ENCODE data around the gene MCL1.
"Not testable (repeated sequence)": the region's sequence is repeated elsewhere in the genome, so short reads cannot be mapped to it uniquely, and the experiment has no call there.

MCL1 gene

DNA sequence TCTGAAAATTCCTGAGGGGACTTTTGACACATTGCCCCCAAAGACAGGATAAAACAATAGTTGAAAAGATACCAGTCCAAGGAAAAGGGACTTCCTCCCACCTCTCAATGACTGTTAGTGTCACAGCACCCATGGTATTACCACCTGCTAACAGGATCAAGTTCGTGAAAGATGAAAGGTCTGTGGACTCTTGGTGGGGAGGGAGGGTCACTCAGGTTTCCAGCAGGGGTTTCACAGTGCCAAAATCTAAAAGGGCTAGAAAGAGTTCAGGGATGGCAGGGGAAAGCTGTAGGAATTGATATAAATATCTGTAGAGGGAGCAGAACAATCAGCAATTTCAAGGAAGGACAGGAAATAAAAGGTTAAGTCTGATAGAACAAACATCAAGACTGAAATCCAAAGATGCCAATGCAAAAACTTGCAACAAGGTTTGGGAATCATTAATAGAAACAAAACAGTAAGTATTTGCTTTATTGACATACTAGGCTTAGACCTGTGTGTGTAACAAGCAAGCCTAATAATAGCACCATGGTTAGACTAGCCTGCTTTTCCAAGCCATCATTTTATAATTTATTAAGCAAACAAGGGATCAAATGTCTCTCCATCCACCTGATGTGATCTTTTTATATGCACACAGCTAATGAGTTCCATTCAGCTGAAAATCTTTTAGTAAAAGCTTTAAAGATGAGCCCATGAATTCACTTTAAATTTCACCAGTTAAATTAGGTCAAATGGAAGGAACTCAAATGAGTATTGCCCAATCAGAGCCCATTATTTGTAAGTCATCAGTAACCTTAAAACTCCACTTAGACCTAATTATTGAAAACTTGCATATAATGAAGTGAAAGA lies 3.7 kb downstream of the MCL1 start:
- Histone ChIP-seq H3K27me3 (ENCODE audit: control insufficient read depth, insufficient read depth, low read length) (no peaks in the 10 kb centered on the region), H3K9me3 (ENCODE audit: control insufficient read depth, insufficient read depth, low read length) (no peaks in the 10 kb centered on the region), H3K4me3 (ENCODE audit: low read depth, low read length) (peak overlapping the region; percentile 99), H3K9ac (ENCODE audit: low read depth, low read length) (peak overlapping the region; percentile 100), H3K4me1 (ENCODE audit: control insufficient read depth, insufficient read depth, low read length) (peaks cover 20% of the 10 kb centered on the region), H3K36me3 (ENCODE audit: control insufficient read depth, insufficient read depth, low read length) (peaks cover 42% of the 10 kb centered on the region)

DNA sequence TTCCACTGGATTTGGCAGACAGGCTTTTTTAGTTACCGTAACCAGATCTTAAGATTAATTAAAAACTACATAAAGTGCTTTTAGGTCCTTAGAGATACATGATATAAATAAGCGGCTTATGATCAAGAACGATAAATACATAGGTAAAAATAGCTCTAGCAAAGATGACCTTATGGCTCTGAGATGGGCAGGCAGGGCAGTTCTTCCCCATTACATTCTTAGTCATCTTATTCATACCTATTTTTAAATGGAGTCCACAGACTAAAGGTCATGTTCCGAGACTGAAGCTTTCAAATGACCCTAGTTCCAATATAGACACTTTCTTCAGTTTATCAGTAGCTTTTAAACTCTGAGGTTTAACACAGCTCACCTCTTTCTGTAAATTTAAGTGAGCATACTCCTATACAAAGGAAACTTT lies 4.3 kb downstream of the MCL1 start:
- no peaks in the 10 kb centered on the region for H3K27me3 ChIP-seq (ENCODE audit: control insufficient read depth, insufficient read depth, low read length)
- no peak overlapping the region for H3K9ac ChIP-seq (ENCODE audit: low read depth, low read length)
- H3K36me3 ChIP-seq (ENCODE audit: control insufficient read depth, insufficient read depth, low read length) = peaks cover 42% of the 10 kb centered on the region
- peak overlapping the region; percentile 99 for H3K4me3 ChIP-seq (ENCODE audit: low read depth, low read length)
- peaks cover 23% of the 10 kb centered on the region for H3K4me1 ChIP-seq (ENCODE audit: control insufficient read depth, insufficient read depth, low read length)
- H3K9me3 ChIP-seq (ENCODE audit: control insufficient read depth, insufficient read depth, low read length) = no peaks in the 10 kb centered on the region

DNA sequence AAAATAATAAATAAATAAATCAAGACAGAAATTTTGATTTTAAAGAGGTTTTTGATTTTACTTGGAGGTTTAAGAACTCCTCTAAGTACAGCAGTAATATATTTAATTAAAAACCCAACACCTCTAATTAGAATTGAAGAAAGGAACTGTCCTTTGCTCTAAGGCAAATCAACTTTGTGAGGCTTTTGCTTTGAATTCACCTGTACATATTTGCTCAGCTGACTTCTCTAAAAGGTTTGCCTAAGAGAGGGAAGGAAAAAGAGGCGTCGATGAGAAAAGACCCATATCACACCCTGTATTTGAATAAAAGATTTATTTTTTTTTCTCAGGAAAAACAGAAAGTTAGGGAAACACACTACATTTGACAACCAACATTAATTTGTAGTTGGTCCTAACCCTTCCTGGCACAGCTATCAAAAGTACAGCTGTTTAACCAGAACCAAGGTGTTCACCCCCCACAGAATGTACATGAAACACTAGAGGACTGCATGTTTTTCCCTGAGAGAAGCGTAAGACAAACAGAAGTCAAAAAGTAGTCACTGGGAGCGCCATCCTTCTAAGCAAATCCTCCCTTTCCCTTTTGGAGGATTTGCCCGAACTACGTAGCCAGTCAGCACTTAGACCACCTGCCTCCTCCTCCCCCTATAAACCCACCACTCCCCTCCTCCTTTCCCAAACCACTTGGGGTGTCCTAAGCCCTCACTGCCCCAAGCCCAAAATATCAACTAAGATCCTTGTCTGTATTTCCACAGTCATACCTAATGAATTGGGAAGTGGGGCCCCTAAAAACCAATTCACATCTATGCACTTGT lies 4.9 kb downstream of the MCL1 start:
- peaks cover 25% of the 10 kb centered on the region for H3K4me1 ChIP-seq (ENCODE audit: control insufficient read depth, insufficient read depth, low read length)

DNA sequence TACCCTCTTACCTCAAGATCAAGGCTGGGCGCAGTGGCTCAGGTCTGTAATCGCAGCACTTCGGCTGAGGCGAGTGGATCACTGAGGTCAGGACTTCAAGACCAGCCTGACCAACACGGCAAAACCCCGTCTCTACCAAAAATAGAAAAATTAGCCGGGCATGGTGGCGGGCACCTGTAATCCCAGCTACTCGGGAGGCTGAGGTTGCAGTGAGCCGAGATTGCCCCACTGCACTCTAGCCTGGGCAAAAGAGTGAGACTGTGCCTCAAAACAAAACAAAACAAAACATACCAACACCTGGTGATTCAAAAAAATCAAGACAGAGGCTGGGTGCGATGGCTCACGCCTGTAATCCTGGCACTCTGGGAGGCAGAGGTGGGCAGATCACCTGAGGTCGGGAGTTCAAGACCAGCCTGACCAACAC lies 5.8 kb downstream of the MCL1 start:
- not testable (repeated sequence) for H3K27me3 ChIP-seq (ENCODE audit: control insufficient read depth, insufficient read depth, low read length); H3K9me3 ChIP-seq (ENCODE audit: control insufficient read depth, insufficient read depth, low read length); H3K9ac ChIP-seq (ENCODE audit: low read depth, low read length)
- Histone ChIP-seq H3K4me3 (ENCODE audit: low read depth, low read length) (peak overlapping the region; percentile 9), H3K4me1 (ENCODE audit: control insufficient read depth, insufficient read depth, low read length) (peaks cover 31% of the 10 kb centered on the region), H3K36me3 (ENCODE audit: control insufficient read depth, insufficient read depth, low read length) (peaks cover 37% of the 10 kb centered on the region)

More for the DNA sequence above, 4.9 kb downstream of the MCL1 start:
- Histone ChIP-seq H3K9me3 (ENCODE audit: control insufficient read depth, insufficient read depth, low read length) (no peaks in the 10 kb centered on the region), H3K27me3 (ENCODE audit: control insufficient read depth, insufficient read depth, low read length) (no peaks in the 10 kb centered on the region), H3K36me3 (ENCODE audit: control insufficient read depth, insufficient read depth, low read length) (peaks cover 42% of the 10 kb centered on the region), H3K9ac (ENCODE audit: low read depth, low read length) (no peak overlapping the region), H3K4me3 (ENCODE audit: low read depth, low read length) (peak overlapping the region; percentile 99)

DNA sequence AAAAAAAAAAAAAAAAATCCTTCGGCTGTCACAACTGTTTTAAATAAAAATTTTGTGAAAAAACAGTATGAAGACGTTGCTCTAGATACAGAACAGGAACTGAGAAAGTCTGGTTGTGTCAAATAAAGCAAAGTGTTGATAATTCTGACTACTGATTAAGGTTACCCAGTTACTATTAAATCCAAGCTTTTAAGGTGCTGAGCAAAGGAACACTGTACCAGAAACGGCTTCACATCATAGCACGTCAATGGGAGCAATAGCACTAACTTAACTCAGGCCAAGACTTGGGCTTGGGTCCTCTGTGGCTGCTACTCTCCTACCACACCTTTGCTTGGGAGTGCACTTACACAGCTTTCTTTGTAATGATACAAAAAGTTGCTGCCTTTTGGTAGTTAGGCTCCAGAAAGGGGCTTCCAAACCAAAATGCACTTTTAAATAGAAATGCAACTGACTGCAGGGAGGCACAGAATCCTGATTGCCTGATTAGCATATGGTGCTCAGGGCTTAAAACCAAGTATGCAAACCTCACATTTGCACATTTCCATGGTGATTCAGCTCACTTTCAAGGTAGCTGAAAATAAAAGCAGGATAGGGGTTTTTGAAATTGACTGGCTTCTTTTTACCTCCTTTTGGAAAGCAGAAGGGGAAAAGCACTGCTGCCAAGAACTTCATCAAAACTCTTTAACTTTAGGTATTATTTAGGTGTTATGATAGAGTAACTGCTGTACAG lies 6.3 kb downstream of the MCL1 start:
- no peak overlapping the region for H3K9ac ChIP-seq (ENCODE audit: low read depth, low read length)
- peak overlapping the region; percentile 9 for H3K4me3 ChIP-seq (ENCODE audit: low read depth, low read length)
- peaks cover 35% of the 10 kb centered on the region for H3K4me1 ChIP-seq (ENCODE audit: control insufficient read depth, insufficient read depth, low read length)
- peaks cover 33% of the 10 kb centered on the region for H3K36me3 ChIP-seq (ENCODE audit: control insufficient read depth, insufficient read depth, low read length)
- no peaks in the 10 kb centered on the region for H3K9me3 ChIP-seq (ENCODE audit: control insufficient read depth, insufficient read depth, low read length)
- no peaks in the 10 kb centered on the region for H3K27me3 ChIP-seq (ENCODE audit: control insufficient read depth, insufficient read depth, low read length)

DNA sequence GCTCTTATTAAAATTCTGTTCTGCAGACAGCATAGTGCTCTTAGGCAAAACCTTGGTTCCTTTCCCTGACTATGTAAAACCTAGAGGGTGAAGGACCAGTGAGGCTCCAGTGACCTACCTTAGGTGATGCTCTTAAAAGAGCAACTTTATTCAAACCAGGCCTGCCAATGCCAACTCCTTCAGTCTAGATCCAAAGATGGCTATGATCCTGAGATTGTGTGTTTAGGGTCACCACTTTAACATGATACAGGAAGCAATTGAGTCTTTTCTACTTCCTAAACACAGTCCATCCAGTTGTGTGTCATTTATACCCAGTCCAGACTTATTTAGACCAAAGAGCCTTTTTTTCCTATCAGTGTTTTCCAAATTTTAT lies 10.8 kb downstream of the MCL1 start:
- H3K4me1 ChIP-seq (ENCODE audit: control insufficient read depth, insufficient read depth, low read length) = peaks cover 47% of the 10 kb centered on the region
- H3K9ac ChIP-seq (ENCODE audit: low read depth, low read length) = peak overlapping the region; percentile 0

DNA sequence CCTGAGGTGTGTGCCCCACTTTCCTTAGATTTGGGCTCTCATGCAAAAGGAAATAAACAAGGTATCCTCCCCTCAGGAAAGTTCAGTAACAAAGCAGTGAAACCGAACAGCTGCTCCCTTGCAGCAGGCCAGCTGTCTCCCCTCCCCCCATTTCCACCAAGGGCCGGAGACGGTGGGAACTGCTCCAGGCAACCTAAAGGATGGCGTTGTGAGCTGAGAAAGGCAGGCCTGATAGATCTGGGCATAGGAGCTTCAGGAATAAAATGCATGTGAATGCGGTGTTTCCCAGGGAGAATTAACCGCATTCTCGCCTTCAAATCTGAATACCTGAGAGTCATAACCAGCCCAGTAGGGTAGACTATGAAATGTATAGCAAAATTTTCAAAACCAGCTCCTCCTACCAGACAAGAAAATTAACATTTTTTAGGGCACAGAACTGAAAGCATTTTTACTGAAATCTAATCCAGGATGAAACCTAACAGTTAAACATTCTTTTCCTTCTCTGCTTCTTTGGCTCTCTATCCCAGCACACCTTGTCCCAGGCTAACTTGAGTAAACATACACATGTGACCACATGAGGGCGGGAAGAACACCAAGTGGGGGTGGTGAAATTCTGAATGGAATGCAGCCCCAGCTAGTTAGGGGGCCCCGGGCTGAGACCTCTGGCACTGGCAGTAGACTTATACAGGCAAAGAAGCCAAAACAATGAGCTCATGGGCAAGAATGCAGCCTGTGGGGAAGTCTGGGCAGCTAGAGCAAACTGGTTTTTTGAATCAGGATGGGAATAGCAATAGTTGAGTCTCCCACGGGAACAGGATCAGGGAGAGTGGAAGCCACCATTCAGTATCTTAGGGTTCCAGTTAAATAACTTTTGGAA lies 11.5 kb downstream of the MCL1 start:
- no peaks in the 10 kb centered on the region for H3K9me3 ChIP-seq (ENCODE audit: control insufficient read depth, insufficient read depth, low read length)

More for the DNA sequence above, 10.8 kb downstream of the MCL1 start:
- H3K9me3 ChIP-seq (ENCODE audit: control insufficient read depth, insufficient read depth, low read length) = no peaks in the 10 kb centered on the region
- no peaks in the 10 kb centered on the region for H3K36me3 ChIP-seq (ENCODE audit: control insufficient read depth, insufficient read depth, low read length)
- H3K4me3 ChIP-seq (ENCODE audit: low read depth, low read length) = peak overlapping the region; percentile 16
- no peaks in the 10 kb centered on the region for H3K27me3 ChIP-seq (ENCODE audit: control insufficient read depth, insufficient read depth, low read length)

DNA sequence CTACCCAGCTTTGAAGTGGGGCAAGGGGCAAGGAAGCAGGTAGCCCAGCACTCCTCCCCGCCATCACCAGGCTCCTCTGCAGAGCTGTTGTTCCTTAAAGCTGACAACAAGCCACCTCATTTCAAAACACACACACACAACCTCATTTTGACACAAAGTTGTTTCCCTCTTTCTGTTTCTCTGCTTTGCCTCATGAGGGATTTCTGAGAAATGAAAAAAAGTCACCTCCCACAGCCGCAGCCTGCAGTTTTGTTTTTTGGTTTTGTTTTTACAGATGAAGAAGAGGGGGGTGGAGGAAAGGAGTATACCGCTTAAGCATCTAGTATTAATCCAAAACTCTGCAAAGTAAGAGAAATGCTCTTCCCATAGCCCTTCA lies 12.1 kb downstream of the MCL1 start:
- Histone ChIP-seq H3K9ac (ENCODE audit: low read depth, low read length) (peak overlapping the region; percentile 28), H3K27me3 (ENCODE audit: control insufficient read depth, insufficient read depth, low read length) (no peaks in the 10 kb centered on the region), H3K4me3 (ENCODE audit: low read depth, low read length) (peak overlapping the region; percentile 39), H3K36me3 (ENCODE audit: control insufficient read depth, insufficient read depth, low read length) (no peaks in the 10 kb centered on the region), H3K9me3 (ENCODE audit: control insufficient read depth, insufficient read depth, low read length) (no peaks in the 10 kb centered on the region), H3K4me1 (ENCODE audit: control insufficient read depth, insufficient read depth, low read length) (peaks cover 52% of the 10 kb centered on the region)

More for the DNA sequence above, 11.5 kb downstream of the MCL1 start:
- peak overlapping the region; percentile 39 for H3K4me3 ChIP-seq (ENCODE audit: low read depth, low read length)
- H3K9ac ChIP-seq (ENCODE audit: low read depth, low read length) = peak overlapping the region; percentile 28
- H3K36me3 ChIP-seq (ENCODE audit: control insufficient read depth, insufficient read depth, low read length) = no peaks in the 10 kb centered on the region
- no peaks in the 10 kb centered on the region for H3K27me3 ChIP-seq (ENCODE audit: control insufficient read depth, insufficient read depth, low read length)
- H3K4me1 ChIP-seq (ENCODE audit: control insufficient read depth, insufficient read depth, low read length) = peaks cover 50% of the 10 kb centered on the region

DNA sequence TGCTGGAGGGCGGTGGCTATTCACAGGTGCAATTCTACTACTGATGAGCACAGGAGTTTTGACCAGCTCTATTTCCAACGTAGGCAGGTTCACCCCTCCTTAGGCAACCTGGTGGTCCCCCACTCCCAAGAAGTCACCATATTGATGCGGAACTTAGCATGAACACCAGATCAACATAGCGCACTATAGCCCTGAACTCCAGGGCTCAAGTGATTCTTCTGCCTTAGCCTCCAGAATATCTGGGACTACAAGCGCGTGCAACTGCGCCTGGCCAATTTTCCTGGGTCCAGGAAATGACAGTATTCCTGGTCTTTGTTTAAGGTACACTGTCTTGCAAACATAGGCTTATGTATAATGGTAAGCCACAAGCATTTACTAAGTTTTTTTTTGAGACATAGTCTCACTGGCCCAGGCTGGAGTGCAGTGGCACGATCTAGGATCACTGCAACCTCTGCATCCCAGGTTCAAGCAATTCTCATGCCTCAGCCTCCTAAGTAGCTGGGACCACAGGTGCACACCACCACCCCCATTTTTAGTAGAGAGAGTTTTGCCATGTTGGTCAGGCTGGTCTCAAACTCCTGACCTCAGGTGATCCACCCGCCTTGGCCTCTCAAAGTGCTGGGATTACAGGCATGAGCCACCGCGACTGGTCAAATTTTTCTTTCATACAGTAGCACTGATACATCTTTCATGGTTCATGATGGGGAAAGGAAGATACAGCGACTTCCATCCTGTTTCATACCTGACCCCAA lies 12.6 kb downstream of the MCL1 start:
- Histone ChIP-seq H3K27me3 (ENCODE audit: control insufficient read depth, insufficient read depth, low read length) (no peaks in the 10 kb centered on the region), H3K4me3 (ENCODE audit: low read depth, low read length) (no peak overlapping the region), H3K36me3 (ENCODE audit: control insufficient read depth, insufficient read depth, low read length) (no peaks in the 10 kb centered on the region), H3K9ac (ENCODE audit: low read depth, low read length) (peak overlapping the region; percentile 28), H3K9me3 (ENCODE audit: control insufficient read depth, insufficient read depth, low read length) (no peaks in the 10 kb centered on the region), H3K4me1 (ENCODE audit: control insufficient read depth, insufficient read depth, low read length) (peaks cover 52% of the 10 kb centered on the region)

DNA sequence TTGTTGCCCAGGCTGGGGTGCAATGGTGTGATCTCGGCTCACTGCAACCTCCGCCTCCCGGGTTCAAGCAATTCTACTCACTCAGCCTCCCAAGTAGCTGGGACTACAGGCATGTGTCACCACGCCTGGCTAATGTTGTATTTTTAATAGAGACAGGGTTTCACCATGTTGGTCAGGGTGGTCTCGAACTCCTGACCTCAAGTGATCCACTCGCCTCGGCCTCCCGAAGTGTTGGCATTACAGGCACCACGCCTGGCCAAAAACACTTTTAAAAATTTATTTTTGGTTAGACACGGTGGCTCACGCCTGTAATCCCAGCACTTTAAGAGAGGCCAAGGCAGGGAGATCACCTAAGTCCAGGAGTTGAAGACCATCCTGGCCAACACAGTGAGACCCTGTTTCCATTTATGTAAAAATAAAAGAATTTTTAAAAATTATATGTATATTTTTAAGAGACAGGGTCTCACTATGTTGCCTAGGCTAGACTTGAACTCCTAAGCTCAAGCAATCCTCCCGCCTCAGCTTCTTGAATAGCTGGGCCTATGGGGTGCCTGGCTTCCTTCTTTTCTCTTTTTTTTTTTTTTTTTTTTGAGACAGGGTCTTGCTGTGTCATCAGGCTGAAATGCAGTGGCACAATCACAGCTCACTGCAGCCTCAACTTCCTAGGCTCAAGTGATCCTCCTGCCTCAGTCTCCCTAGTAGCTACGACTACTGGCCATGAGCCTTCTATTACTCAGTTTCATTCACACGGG lies 14.0 kb downstream of the MCL1 start:
- not testable (repeated sequence) for H3K4me3 ChIP-seq (ENCODE audit: low read depth, low read length); H3K9ac ChIP-seq (ENCODE audit: low read depth, low read length); H3K36me3 ChIP-seq (ENCODE audit: control insufficient read depth, insufficient read depth, low read length); H3K9me3 ChIP-seq (ENCODE audit: control insufficient read depth, insufficient read depth, low read length); H3K27me3 ChIP-seq (ENCODE audit: control insufficient read depth, insufficient read depth, low read length)
- peaks cover 51% of the 10 kb centered on the region for H3K4me1 ChIP-seq (ENCODE audit: control insufficient read depth, insufficient read depth, low read length)
